Fibroblast of skin of abdomen (primary cell): ENCODE data around the gene TMEM59L. TPM values are rescaled to one million over a fixed set of nuclear protein-coding genes. Genes with fewer than 3 reads are reported as not detected.
"Not testable (repeated sequence)": the region's sequence is repeated elsewhere in the genome, so short reads cannot be mapped to it uniquely, and the experiment has no call there.

ENCODE experiments used
- DNase-seq: peaks from one replicate; pipeline ENCODE4 v3.0.0-alpha.2; 2013
- polyA plus RNA-seq, 2 experiments: library from polyadenylated mRNA; unstranded; fragments of 120-200 nt; gene quantifications; one replicate each; pipeline ENCODE4 v1.2.1, GENCODE V29; 2013; ENCODE audit not compliant: insufficient read length in 2 of 2

The TMEM59L gene
- 7.3 TPM for polyA plus RNA-seq (2013, experiment 1 of 2; ENCODE audit: insufficient read length)
- 8.5 TPM for polyA plus RNA-seq (2013, experiment 2 of 2; ENCODE audit: insufficient read length)

DNA sequence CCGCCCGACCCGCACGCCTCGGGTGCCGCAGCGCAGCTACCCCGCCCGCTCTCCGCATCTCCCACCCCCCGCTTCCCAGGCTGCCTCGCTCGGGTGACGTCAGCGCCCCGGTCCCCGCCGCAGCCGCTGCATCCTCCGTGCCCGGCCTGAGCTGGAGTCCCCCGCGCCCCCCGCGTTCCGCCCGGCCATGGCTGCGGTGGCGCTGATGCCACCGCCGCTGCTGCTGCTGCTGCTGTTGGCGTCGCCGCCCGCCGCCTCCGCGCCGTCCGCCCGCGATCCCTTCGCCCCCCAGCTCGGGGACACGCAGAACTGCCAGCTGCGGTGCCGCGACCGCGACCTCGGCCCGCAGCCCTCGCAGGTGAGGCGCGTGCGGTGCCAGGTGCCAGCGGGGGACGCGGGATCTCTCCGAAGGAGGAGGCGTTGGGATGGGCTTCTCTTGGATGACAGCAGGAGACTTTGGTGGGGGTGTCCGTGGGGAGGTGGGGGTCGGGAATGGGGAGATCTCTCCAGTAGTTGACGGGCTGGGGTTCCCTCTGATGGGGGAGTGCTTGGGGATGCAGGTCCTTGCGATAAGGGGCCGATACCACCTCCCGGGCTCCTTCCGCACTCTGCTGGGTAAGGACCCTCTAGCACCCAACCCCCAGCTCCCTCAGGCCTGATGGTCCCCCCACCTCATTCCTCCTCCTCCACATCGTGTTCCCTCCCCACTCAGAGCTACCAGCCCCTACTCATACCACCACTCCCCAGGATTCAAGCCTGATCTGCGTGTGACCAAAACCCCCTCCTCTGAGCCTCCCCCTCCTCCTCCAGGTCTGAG is at the start of gene TMEM59L:
Gene TMEM59L, plus strand, starts transcription at position 99 of the 817 bp plus-strand sequence. Its CDS starts 89 bp downstream, at position 188.
- DNase-seq: no peak

DNA sequence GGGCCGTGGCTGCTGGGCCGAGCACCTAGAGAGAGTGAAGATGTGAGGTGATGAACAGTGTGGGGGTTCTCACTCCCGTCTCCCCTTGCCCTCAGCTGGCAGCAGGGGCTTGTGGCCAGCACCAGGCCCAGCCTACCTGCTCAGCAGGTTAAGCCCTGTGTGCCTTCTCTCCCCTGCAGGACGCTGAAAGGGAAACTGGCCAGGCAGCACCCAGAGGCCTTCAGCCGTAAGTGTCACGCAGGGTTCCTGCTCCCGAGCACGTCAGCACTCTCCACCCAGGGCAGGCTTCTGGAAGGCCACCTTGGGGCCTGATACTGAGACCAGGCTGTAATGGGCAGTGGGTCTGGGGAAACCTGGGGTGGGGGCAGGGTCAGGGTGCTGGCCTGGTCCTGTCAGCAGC is 45.7 kb upstream of the TMEM59L start:
- DNase-seq: no peak

DNA sequence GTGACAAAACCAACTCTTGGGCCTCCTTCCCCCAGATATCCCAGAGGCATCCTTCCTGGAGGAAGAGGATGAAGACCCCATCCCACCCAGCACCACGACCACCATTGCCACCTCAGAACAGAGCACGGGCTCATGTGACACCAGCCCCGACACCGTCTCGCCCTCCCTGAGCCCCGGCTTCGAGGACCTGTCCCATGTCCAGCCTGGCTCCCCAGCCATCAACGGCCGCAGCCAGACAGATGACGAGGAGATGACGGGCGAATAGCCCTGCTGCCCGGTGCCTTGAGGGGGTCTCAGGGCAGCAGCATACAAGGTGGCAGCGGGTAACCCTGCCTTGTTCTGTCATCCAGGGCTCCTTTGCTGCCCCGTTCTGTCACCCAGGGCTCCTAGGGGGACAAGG is 44.3 kb upstream of the TMEM59L start:
- no peak for DNase-seq

DNA sequence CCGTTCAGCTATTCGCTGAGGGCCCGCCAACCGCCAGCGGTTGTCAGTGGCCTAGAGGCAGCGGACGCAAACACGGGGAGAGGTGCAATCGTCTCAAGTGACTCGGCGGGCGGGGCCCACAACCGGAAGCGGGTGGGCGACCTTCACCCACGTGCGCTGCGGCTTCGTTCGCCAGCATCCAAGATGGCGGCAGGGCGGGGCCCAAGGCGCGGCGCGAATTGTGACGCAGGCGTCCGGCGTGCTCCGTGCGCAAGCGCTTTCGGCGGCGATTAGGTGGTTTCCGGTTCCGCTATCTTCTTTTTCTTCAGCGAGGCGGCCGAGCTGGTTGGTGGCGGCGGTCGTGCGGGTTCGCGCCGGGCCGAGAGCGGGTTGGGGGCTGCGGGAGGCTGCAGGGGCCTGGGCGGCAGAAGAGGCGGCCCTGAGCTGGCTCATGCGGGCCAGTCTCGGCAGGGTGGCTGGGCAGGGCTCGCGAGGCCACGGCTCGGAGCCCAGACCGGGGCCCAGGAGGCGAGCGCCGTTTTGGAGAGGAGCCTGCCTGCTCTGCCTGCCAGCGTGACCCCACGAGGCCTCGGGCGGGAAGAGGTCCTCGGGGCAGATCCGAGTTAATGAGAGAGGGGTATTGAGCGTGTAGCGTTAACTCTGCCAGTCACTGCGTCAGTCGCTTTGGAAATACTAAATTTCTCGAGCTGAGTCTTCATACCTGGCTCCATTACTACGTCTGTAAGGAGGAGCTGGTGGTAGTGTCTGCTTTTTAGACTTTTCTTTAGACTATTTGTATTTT is 40.9 kb upstream of the TMEM59L start, which contains the start of gene UBA52:
Gene UBA52, plus strand, starts transcription at position 294 of the 781 bp plus-strand sequence. CDS start 1,444 bp downstream, outside the sequence.
- peak; percentile 96 for DNase-seq

DNA sequence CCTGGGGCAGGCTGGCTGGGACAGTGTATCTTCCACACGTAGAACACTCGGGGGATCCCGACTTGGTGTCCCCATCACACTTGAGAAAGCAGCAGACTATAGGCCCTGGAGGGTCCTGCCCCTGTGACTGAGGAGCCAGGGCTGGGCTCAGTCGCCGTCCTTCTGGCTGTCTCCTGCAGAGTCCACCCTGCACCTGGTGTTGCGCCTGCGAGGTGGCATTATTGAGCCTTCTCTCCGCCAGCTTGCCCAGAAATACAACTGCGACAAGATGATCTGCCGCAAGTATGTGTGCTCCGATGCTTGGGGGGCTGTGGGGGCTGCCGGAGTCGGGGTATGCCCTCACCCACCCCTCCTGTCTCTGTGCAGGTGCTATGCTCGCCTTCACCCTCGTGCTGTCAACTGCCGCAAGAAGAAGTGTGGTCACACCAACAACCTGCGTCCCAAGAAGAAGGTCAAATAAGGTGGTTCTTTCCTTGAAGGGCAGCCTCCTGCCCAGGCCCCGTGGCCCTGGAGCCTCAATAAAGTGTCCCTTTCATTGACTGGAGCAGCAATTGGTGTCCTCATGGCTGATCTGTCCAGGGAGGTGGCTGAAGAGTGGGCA is 37.9 kb upstream of the TMEM59L start:
- no peak for DNase-seq

DNA sequence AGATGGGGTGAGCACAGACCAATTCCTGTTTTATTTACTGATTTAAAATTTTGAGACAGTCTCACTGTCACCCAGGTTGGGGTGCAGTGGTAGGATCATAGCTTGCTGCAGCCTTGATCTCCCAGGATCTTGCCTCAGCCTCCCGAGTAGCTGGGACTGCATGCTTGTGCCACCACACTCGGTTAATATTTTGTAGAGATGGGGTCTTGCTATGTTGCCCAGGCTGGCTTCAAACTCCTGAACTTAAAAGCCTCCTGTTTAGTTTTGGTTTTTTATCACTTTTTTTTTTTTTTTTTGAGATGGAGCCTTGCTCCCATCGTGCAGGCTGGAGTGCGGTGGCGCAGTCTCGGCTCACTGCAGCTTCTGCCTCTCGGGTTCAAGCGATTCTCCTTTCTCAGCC is 36.3 kb upstream of the TMEM59L start:
- DNase-seq: no peak

DNA sequence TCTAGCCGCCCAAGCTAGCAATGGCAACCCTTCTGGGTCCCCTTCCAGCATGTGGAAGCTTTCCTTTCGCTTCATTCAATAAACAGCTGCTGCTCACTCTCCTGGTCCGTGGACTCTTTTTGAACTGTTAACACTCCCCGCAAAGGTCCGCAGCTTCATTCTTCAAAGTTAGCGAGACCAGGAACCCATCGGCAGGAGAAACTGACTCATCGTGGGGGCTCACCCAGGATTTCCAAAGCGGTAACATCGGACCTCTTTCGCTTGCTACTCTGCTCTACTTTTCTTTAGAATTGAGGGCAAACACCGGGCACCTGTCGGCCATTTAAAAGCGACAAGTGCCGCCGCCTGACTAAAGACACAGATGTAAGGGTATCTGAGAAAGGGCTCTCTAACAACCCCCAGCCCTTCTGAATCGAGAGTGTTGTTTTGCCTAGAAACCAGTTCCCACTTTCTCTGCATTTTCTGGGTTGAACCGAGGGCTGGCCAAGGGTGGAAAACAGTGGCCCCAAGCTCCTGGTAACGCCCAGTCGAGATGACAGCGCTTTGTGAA is 35.2 kb upstream of the TMEM59L start:
- DNase-seq: no peak

DNA sequence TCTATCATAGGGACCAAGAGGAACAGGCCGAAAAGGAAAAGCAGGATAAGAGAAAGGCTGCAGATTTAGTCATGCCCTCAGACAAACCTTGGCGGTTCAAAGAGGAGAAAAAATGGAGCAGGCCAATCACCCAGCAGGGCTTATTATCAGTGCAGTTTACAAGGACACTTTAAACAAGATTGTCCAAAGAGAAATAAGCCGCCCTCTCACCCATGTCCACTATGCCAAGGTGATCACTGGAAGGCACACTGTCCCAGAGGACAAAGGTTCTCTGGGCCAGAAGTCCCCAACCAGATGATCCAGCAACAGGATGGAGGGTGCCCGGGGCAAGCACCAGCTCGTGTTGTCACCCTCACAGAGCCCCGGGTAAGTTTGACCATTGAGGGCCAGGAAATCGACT is 32.4 kb upstream of the TMEM59L start:
- no peak for DNase-seq

DNA sequence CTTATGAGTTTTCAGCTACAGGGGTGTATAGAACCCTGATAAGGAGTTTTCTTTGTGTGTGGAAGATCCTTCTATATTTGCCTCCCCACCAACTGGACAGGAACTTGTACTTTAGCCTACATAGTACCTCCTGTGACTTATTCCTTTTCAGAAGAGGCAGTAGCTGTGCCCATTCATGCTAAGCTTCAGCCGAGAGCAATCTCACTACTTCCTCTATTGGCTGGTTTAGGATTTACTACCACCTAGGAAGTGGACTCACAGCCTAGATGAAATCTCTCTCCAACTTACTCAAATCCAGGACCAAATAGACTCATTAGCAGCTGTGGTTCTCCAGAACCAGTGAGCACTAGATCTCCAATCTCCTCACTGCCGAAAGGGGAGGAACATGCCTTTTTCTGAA is 26.4 kb upstream of the TMEM59L start:
- no peak for DNase-seq

DNA sequence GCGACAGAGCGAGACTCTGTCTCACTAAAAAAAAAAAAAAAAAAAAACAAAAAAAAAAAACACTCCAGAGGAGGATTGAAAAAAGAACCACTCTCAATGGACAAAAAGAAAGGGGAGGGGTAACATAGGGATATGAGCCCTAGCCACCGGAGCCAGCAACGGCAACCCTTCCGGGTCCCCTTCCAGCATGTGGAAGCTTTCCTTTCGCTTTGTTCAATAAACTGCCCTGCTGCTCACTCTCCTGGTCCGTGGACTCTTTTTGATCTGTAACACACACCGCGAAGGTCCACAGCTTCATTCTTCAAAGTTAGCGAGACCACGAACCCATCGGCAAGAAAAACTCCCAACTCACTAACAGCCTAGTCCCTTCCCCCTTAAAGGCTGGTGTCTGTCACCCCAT is 25.1 kb upstream of the TMEM59L start:
- DNase-seq: no peak

DNA sequence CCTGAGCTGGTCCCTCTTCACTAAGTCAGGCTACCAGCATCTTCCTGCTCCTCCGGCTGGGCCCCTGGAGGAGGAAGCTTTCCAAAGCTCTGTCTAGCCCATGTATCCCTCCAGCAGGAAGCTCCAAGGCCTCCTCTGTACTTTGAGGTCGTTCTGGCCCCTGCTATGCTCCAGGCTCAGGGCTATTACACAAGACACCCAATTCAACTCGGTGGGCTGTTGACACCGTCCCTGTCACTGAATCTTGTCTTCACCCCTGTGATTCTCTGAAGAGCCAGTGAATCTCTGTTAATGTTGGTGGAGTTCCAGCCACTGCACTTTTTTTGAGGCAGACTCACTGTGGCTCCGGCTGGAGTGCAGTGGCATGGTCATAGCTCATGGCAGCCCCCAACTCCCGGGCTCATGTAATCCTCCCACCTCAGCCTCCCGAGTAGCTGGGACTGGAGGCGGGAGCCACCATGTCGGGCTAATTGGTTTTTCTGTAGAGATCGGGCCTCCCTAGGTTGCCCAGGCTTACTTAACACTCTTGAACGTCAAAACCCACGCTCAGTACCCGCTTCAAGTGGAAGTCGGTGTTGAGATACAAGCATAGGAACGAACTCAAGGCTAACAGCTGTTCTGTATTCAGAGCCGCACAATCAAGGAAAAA is 24.6 kb upstream of the TMEM59L start:
- DNase-seq: no peak

DNA sequence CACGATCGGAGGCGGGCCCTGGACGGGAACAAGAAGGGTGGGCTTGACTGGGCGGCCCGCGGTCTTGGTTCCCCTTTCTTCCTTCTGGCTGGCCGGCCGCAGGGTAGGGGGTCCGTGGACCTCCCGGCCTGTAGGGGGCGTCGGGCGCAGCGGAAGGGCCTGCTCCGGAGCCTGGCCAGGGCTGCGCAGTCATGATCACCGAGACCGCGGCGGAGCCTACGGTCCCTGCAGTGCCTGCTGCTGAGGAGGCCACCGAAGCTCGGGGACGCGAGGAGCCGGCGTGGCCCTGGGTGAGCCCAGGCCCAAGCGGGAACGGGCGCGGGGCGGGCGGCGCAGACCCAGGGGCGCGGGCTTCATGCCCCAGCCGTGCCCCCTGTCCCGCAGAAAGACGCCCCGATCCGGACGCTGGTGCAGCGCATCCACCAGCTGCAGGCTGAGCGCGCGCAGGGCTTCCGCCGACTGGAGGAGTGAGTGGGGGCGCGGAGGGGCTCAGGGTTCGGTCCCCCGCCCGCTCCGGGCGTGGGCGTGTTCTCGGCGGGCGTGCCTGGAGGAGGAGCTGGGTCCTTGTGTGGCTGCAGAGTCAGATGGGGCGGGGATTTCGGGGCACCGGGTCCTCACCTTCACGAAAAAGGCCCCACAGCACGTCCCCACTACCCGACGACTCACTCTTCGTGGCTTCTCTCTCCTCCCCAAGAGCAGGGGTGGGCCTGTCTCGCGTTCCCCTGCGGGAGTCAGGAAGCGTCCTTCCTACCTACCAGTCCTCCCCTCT is 23.9 kb upstream of the TMEM59L start, which contains the start of gene REX1BD:
Gene REX1BD, plus strand, starts transcription at position 188 of the 769 bp plus-strand sequence. Its CDS starts 4 bp downstream, at position 192.
- DNase-seq: peak; percentile 74

DNA sequence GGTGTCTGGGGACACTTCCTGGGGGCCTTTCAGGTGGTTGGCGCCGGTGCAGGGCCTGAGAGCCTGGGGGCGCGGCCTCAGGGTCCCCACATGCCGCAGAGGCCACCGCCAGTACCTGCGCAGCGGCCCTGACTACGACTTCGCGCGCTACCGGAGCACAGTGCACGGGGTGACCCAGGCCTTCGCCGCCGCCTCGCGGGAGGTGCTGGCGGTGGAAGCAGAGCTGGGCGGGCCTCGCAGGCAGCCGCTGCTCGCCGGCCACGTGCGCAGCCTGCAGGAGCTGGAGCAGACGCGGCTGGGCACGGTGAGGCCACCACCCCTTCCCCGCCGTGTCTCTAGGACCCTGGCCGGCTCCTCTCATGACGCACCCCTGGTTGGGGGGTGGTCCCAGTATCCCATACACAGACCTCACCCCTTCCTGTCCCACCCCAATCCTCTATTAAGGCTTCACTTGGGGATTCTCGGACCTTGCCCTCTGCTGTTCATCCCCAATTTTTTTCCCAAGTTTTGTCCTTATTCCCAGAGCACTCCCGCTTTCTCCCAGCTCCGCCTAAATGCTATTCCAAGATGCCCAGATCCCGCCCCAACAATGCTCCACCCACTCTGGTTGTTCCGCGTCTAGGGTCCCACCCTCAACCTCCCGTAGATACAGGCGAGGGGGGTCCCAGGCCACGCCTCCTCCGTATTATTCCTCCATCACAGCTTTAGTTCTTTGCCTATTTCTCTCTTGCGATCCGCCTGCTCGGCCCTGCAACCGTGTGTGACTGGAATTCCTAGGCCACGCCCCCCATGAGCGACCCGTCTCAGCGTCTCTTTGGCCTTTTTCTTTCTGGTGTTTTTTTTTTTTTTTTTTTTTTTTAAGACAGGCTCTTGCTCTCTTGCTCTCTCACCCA is 23.0 kb upstream of the TMEM59L start:
- peak; percentile 66 for DNase-seq

DNA sequence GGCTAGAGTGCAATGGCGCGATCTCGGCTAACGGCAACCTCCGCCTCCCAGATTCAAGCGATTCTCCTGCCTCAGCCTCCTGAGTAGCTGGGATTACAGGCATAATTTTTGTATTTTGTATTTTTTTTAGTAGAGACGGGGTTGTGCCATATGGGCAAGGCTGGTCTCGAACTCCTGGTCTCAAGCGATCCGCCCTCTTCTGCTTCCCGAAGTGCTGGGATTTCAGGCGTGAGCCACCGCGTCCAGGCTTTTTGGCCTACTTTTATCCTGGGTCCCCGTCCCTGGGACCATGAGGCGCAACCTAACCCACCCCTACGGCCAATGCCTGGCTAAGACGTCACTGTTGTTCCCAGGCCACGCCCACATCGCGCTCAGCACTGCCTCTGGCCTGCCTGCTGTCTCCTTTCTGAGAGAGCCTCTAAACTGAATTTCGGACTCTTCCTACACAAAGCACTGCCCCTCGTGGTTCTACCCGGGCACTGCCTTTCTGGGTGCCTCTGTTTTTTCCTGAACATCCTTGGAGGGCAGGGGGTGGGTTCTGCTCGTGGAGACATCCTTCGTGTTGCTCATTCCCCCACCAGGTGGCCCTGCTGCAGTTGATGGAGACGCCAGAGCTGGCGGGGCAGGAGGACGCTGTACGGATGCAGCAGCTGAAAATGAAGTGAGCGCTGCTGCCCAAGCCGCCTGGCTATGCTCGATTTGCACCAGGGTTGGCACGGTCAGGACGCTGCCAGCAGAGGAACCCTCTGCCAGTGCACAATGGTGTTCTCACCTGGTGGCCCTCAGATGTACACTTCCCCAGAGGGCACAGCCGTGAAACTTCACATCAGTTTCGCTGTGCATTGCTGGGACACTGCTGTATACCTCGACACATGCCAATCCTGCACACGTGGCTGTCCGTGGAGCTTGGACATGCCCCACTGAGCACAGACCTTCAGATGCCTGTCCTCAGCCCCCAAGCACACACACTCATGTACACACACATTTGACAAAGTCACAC is 22.1 kb upstream of the TMEM59L start:
- peak; percentile 77 for DNase-seq

DNA sequence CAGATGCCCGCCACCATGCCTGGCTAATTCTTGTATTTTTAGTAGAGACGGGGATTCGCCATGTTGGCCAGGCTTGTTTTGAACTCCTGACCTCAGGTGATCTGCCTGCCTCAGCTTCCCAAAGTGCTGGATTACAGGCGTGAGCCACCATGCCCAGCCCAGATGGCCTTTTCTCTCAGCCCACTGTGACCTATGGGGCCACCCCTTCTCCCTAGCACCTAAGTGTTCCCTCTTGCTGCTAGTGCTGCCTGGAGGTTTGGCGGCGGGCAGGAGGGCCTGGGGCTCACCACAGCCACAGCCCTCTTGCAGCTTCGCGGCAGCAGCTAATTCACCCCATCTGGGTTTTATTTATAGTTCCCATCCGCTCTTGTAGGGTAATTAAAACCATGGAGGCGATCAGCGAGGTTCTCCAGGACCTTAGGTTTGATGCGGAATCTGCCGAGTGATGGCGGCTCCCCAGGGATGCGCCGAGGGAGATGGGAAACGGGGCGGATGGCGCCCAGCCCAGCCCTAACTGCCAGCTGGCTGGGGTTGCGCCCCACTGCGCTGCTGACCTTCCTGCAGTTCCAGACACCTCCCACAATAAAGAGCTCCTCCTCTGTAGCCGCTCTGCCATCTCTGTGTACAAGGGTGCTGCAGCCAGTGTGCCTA is 20.8 kb upstream of the TMEM59L start:
- peak; percentile 77 for DNase-seq

DNA sequence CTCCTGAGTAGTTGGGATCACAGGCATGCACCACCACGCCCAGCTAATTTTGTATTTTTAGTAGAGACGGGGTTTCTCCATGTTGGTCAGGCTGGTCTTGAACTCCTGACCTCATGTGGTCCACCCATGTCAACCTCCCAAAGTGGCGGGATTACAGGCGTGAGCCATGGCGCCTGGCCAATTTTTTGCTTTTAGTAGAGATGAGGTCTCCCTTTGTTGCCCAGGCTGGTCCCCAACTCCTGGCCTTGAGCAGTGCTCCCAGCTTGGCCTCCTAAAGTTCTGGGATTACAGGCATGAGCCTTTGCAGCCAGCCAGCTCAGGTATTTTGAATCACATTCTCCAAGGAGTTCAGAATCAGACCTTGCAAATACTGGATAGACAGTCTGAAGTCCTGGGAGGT is 19.9 kb upstream of the TMEM59L start:
- not testable (repeated sequence) for DNase-seq

DNA sequence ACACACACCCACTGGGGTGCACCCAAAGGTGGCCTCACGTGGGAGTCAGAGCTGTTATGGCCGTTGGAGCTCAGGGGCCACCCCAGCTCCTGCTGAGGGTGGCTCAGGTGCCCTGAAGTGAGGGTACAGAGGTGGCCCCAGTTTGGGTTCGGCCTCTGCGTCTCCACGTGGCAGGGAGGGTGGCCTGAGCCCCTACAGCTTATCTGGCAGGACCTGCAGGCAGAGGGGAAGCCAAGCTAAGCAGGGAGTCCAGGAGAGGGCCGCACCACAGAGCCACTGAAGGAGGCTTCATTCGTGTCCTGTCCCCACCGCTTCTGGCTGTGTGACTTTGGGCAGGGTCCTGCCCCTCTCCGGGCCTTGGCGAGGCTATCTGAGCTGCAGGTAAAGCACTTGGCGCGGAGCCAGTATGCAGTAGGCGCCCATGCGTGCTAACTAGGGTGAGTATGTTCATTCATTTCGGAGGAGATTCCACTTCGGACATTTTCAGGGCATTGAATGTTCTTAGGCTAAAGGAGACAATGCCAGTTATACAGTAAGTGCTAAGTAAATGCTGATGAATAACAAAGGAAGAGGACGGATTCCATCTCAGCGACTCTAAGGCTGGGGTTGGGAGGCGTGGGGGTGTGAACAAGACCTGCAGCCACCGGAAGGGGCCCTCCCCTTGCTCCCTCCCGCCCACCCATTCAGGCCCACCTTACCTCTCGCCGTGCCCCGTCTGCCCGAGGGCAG is 19.1 kb upstream of the TMEM59L start:
- no peak for DNase-seq
